Measurements from ENCODE around the gene TRIM66. TPM values are rescaled to one million over a fixed set of nuclear protein-coding genes. Genes with fewer than 3 reads are reported as not detected.

Gene TRIM66
- total RNA-seq, 4 donors from 2014 or later: 3.3 to 13.0 (median 6.2) TPM

DNA sequence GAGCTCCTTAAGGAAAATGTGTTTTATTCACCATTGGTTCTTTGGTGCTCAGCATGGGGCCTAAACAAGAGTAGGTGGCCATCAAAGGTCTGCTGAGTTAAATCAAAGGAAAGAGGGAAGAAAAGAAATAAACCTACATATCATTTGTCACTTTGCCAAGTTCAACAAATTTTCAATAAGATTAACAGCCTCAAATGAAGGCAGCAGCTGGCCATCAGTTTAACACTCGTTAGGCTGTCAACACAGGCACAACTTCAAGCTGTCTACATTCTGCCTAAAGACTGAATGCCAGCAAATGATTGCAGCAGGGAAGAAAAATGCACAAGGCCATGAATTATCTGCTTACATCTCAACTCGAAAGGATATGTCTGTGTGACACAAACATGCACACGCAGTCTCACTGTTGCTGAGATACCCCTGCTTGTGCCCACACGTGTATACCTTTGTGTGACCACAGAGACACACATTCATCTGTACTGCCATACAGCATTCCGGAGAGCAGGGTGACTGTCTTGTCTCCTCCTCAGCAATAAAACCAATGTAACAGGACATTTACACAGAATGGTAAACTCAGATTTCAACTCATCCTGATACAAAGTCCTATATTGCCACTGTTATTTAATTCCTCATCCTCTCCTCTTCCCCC, 40.1 kb downstream of the TRIM66 start:
- H3K4me3 ChIP-seq (ENCODE audit: low read depth, poor library complexity, severe bottlenecking): no peak overlapping the region
- no peak for DNase-seq (ENCODE audit: low spot score in 2 of 2)
- WGBS, 2 donors: 82 to 85% methylated on average over 5 of the region's 5 CpGs
- TF ChIP-seq POLR2A (IDR thresholded peaks at IDR 0.05): no peak
- TF ChIP-seq, protein P1, sequence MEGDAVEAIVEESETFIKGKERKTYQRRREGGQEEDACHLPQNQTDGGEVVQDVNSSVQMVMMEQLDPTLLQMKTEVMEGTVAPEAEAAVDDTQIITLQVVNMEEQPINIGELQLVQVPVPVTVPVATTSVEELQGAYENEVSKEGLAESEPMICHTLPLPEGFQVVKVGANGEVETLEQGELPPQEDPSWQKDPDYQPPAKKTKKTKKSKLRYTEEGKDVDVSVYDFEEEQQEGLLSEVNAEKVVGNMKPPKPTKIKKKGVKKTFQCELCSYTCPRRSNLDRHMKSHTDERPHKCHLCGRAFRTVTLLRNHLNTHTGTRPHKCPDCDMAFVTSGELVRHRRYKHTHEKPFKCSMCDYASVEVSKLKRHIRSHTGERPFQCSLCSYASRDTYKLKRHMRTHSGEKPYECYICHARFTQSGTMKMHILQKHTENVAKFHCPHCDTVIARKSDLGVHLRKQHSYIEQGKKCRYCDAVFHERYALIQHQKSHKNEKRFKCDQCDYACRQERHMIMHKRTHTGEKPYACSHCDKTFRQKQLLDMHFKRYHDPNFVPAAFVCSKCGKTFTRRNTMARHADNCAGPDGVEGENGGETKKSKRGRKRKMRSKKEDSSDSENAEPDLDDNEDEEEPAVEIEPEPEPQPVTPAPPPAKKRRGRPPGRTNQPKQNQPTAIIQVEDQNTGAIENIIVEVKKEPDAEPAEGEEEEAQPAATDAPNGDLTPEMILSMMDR (IDR thresholded peaks at IDR 0.05): no peak
- intact Hi-C loops (cut with DNase I; ENCODE audit: low total_unique reads): no loop called here

DNA sequence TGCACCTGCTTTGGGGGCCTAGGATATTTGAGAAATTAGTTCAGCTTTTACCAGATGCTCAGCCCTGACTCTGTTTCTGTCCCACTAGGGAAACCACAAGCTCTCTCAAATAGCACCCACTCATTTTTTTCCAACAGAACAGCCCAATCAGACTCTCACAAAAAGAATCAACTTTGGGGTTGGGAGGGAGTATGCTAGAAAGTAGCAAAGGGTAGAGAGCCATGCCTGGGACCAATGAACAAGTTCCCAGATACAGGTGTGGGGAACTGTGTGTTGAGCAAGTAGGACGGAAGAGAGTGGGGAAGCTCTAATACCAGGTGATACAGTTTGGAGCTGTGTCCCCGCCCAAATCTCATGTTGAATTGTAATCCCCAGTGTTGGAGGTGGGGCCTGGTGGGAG, 41.1 kb downstream of the TRIM66 start:
- TF ChIP-seq, protein P1 (IDR thresholded peaks at IDR 0.05): no peak
- no peak for TF ChIP-seq POLR2A (IDR thresholded peaks at IDR 0.05)
- H3K4me3 ChIP-seq (ENCODE audit: low read depth, poor library complexity, severe bottlenecking): no peak overlapping the region
- DNase-seq (ENCODE audit: low spot score in 2 of 2): no peak
- 95% methylated on average over 2 of the region's 2 CpGs for WGBS, 2 donors
- intact Hi-C loops (cut with DNase I; ENCODE audit: low total_unique reads): no loop called here

DNA sequence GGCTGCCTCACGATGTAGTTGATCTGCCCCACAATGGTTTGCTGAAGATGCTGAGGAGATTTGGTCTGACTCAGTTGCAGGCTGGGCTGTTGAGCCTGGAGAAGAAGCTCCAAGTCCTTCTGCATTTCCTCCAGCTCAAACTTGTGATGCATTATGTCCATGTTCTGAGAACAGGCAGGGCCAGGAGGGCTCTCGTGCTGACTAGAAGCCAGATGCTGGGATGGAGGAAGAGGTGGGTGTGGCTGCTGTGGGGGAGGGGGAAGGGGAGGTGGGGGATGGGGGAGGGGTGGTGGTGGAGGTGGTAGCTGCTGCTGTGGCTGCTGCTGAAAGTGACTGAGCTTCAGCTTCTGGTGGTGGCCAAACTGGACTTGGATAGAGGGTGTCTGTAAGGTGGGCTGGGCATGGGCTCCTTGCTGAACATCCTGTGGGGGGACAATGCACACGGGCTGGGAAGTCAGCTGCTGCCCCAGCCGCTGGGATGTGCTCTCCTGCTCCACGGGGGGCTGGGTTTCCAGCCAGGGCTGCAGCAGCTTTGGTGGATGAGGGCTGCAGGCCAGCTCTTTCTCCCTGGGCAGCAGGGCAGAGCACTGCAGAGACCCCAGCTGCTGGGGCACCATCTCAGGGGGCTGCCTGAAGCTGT, 42.1 kb downstream of the TRIM66 start:
- no peak for DNase-seq (ENCODE audit: low spot score in 2 of 2)
- intact Hi-C loops (cut with DNase I; ENCODE audit: low total_unique reads): no loop called here
- no peak overlapping the region for H3K4me3 ChIP-seq (ENCODE audit: low read depth, poor library complexity, severe bottlenecking)
- WGBS, 2 donors: 67 to 77% methylated on average over 4 to 5 of the region's 5 CpGs
- TF ChIP-seq POLR2A (IDR thresholded peaks at IDR 0.05): no peak
- TF ChIP-seq, protein P1 (IDR thresholded peaks at IDR 0.05): no peak

DNA sequence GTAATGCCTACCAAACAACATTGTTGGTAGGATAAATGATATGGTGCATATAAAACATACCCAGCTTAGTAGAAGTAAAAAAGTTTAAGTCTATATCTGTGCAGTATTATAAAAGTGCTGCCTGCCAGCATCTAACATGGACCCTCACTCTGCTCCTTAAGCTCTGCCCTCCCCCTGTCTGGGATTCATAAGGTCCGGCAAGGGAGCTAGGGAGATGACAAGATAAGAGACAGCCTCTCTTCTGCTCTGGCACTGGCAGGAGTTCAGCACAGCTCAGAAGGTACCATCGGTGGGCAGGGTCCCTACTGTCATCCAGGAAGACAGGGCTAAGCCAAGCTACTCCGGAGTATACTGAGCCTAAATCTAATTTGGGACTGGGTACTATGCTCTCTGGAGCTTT, 42.8 kb downstream of the TRIM66 start:
- no peak overlapping the region for H3K4me3 ChIP-seq (ENCODE audit: low read depth, poor library complexity, severe bottlenecking)
- 76 to 95% methylated on average over 3 of the region's 3 CpGs for WGBS, 2 donors
- intact Hi-C loops (cut with DNase I; ENCODE audit: low total_unique reads): no loop called here
- TF ChIP-seq, protein P1 (IDR thresholded peaks at IDR 0.05): no peak
- no peak for TF ChIP-seq POLR2A (IDR thresholded peaks at IDR 0.05)
- no peak for DNase-seq (ENCODE audit: low spot score in 2 of 2)

DNA sequence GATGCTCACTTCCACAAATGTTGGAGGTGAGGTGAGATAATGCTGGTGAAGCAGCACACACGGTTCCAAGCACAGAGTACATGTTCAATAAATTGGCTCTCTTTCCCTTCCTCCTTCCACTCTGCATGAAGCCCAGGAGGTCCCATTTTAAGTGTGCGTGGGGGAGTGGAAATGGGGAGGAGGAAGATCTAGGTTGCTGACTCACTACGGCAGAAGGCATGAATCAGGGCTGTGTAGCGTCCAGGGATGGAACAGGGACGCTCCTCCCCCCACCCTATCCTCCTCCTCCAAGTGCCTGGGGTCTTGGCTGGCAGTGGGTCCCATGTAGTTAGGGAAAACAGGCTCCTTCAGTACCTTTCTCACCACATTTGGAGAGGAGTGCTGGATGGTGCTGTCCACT, 44.2 kb downstream of the TRIM66 start:
- no peak for TF ChIP-seq POLR2A (IDR thresholded peaks at IDR 0.05)
- TF ChIP-seq, protein P1 (IDR thresholded peaks at IDR 0.05): no peak
- H3K4me3 ChIP-seq (ENCODE audit: low read depth, poor library complexity, severe bottlenecking): no peak overlapping the region
- DNase-seq (ENCODE audit: low spot score in 2 of 2): peak in 1 of 2 donors; percentile 26
- 89 to 94% methylated on average over 5 of the region's 5 CpGs for WGBS, 2 donors
- intact Hi-C loops (cut with DNase I; ENCODE audit: low total_unique reads): no loop called here
